Spleen (tissue), 11 donors: ENCODE measurements around the gene DNPH1. TPM values are rescaled to one million over a fixed set of nuclear protein-coding genes. Genes with fewer than 3 reads are reported as not detected.

Experiments used
- DNase-seq: peaks from one replicate; pipeline ENCODE4 v3.0.0-alpha.2; 2020
- H3K27ac ChIP-seq, 8 donors: fragments of 200-600 bp; sonication (generic) in 7 of 8; 1 replicate in 4 of 8; 2 replicates in 4 of 8; pipeline versions ENCODE4 v1.5.0 to v1.8.0; 2016 to 2021; ENCODE audit warnings: inconsistent platforms in 4 of 8, mild to moderate bottlenecking in 4 of 8, moderate library complexity in 1 of 8
- H3K27me3 ChIP-seq, 7 donors: fragments of 200-600 bp; sonication (generic) in 6 of 7; replicated peaks in 1 of 7; 1 replicate in 4 of 7; 2 replicates in 3 of 7; pipeline versions ENCODE4 v1.5.0 to v1.8.0; 2016 to 2021; ENCODE audit warnings: inconsistent platforms in 3 of 7, mild to moderate bottlenecking in 1 of 7
- H3K36me3 ChIP-seq, 6 donors: fragments of 200-600 bp; sonication (generic) in 5 of 6; 1 replicate in 4 of 6; 2 replicates in 2 of 6; pipeline versions ENCODE4 v1.5.0 to v1.8.0; 2016 to 2021; ENCODE audit warnings: inconsistent platforms in 2 of 6
- H3K4me1 ChIP-seq, 6 donors: fragments of 200-600 bp; sonication (generic) in 5 of 6; 1 replicate in 3 of 6; 2 replicates in 3 of 6; pipeline versions ENCODE4 v1.5.0 to v1.8.0; 2016 to 2021; ENCODE audit warnings: inconsistent platforms in 3 of 6
- H3K4me3 ChIP-seq, 8 donors: fragments of 200-600 bp; sonication (generic) in 7 of 8; 1 replicate in 4 of 8; 2 replicates in 4 of 8; pipeline versions ENCODE4 v1.5.0 to v1.8.0; 2016 to 2021; ENCODE audit warnings: inconsistent platforms in 4 of 8, mild to moderate bottlenecking in 4 of 8, moderate library complexity in 2 of 8
- H3K9me3 ChIP-seq, 8 donors: fragments of 200-600 bp; sonication (generic) in 7 of 8; 1 replicate in 4 of 8; 2 replicates in 4 of 8; pipeline versions ENCODE4 v1.5.0 to v1.8.0; 2016 to 2021; ENCODE audit warnings: inconsistent platforms in 4 of 8
- POLR2A ChIP-seq, 3 donors: fragments of 450-650 bp; IDR thresholded peaks; one replicate each; pipeline ENCODE4 v1.5.1; 2017; ENCODE audit warnings: antibody characterized with exemption in 3 of 3, mild to moderate bottlenecking in 1 of 3
- POLR2AphosphoS5 ChIP-seq, 3 donors: sonication (generic); formaldehyde crosslinking; IDR thresholded peaks; one replicate each; pipeline ENCODE4 v1.5.1; 2017; ENCODE audit warnings: antibody characterized with exemption in 3 of 3
- WGBS, 5 donors: extraction: QIAGEN DNeasy Blood & Tissue Kit in 3 of 5; methylation state at CpG; one replicate each; pipeline versions ENCODE4 v1.1.5 to v1.1.7; 2013 to 2018; 5-methylcytosine and 5-hydroxymethylcytosine counted together
- intact Hi-C: fragments of 100-400 bp; cut with DNase I; formaldehyde crosslinking; loops from one replicate; pipeline ENCODE4 v1.15.0; 2023; ENCODE audit warnings: low total_unique reads
- polyA plus RNA-seq, 3 donors: library from polyadenylated mRNA; stranded (reverse); fragments of 200-250 nt; gene quantifications; one replicate each; pipeline ENCODE4 v1.2.1, GENCODE V29; 2013
- total RNA-seq, 7 donors: library from RNA; depleted of rRNA in 3 of 7; stranded (reverse); fragments of >200 nt in 3 of 7; fragmentation: NEBNext Ultra II Directional in 4 of 7; extraction: Animal tissue kit (Norgen Biotek cat#: 25700) in 4 of 7; gene quantifications; one replicate each; pipeline versions ENCODE4 v1.1.0 to v1.2.1, GENCODE V29; 2016 to 2021
- TF ChIP-seq, protein P1 (sequence below), 11 experiments: fragments of 200-600 bp in 7 of 11; fragments of 450-650 bp in 4 of 11; sonication (generic) in 4 of 11; IDR thresholded peaks in 8 of 11; conservative IDR thresholded peaks in 3 of 11; 1 replicate in 7 of 11; 2 replicates in 4 of 11; pipeline versions ENCODE4 v1.4.0 to v1.8.0; 2016 to 2021; ENCODE audit warnings: antibody characterized with exemption in 11 of 11, inconsistent platforms in 4 of 11, mild to moderate bottlenecking in 1 of 11
- donor health status: healthy with polysubstance abuse.
- donor health status: DM: no; HTN: no; CAD: no; lungs with moderate emphysema.
- donor health status: DM: no; HTN: no; CAD: no.
- donor health status: Bipolar disorder and iron deficiency.
- donor health status: healthy.
- donor health status: DM: no; HTN: no; CAD: no.
- donor health status: DM: yes; HTN: yes; CAD: no.

Gene DNPH1
- total and polyA plus RNA-seq, 10 donors: 33.2 to 201 (median 58.0) TPM

DNA sequence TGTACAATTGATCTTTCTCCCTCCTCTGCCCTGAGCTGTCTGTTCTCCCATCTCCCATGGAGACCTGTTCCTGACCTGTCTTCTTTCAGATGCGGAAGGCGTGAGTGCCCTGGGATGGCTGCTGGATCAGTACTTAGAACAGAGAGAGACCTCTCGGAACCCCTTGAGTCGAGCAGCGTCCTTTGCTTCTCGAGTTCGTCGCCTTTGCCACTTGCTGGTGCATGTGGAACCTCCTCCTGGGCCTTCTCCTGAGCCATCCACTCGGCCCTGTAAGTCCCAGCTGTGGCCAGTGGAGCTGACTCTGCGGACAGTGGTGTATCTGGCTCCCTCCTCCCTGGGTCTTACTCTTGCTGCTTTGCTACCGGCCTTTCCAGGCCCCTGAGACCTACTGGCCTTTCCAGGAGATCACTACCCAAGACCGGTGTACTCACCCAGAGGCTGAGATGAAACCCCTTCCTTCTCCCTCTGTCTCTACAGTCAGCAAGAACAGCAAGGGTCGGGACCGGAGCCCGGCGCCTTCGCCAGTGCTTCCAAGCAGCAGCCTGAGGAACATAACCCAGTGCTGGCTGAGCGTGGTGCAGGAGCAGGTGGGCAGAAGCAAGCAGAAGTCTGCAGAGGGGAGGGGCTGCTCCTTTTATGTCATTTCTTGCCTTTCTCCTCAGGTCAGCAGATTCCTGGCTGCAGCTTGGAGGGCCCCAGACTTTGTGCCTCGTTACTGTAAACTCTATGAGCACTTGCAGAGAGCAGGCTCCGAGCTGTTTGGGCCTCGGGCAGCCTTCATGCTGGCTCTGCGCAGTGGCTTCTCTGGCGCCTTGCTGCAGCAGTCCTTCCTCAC is 24.8 kb downstream of the DNPH1 start:
- Histone ChIP-seq H3K36me3 (peaks cover 0 to 91% (median 45%) of the 10 kb centered on the region in 6 donors), H3K27me3 (no peaks in the 10 kb centered on the region), H3K27ac (no peak overlapping the region), H3K4me1 (no peaks in the 10 kb centered on the region), H3K4me3 (no peak overlapping the region), H3K9me3 (no peaks in the 10 kb centered on the region)
- TF ChIP-seq, protein P1, sequence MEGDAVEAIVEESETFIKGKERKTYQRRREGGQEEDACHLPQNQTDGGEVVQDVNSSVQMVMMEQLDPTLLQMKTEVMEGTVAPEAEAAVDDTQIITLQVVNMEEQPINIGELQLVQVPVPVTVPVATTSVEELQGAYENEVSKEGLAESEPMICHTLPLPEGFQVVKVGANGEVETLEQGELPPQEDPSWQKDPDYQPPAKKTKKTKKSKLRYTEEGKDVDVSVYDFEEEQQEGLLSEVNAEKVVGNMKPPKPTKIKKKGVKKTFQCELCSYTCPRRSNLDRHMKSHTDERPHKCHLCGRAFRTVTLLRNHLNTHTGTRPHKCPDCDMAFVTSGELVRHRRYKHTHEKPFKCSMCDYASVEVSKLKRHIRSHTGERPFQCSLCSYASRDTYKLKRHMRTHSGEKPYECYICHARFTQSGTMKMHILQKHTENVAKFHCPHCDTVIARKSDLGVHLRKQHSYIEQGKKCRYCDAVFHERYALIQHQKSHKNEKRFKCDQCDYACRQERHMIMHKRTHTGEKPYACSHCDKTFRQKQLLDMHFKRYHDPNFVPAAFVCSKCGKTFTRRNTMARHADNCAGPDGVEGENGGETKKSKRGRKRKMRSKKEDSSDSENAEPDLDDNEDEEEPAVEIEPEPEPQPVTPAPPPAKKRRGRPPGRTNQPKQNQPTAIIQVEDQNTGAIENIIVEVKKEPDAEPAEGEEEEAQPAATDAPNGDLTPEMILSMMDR (IDR thresholded peaks at IDR 0.05 in 8 of 11, conservative IDR thresholded peaks at IDR 0.05 in 3 of 11): no peak
- TF ChIP-seq POLR2AphosphoS5 (IDR thresholded peaks at IDR 0.05): no peak
- TF ChIP-seq POLR2A (IDR thresholded peaks at IDR 0.05): no peak
- DNase-seq: peak; percentile 59
- intact Hi-C loops: no loop called here
- 94 to 96% (median 96%) methylated on average over 17 to 23 of the region's 23 CpGs for WGBS, 5 donors

DNA sequence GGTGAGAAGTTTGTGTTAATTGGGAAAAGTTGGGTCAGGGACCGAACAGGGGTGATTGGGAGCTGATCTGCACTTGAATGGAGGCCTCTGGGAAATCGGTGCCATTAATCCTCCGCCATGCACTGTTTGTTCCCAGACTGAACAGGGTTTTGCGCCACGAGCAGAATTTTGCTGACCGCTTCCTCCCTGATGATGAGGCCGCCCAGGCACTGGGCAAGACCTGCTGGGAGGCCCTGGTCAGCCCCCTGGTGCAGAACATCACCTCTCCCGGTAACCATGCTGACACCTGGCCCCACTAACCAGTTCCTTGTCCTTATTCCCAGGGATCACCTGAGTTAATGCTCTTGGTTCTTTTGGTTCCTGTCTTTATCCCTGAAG is 25.6 kb downstream of the DNPH1 start:
- peak; percentile 45 for DNase-seq
- TF ChIP-seq POLR2AphosphoS5 (IDR thresholded peaks at IDR 0.05): no peak
- Histone ChIP-seq H3K36me3 (peaks cover 0 to 92% (median 51%) of the 10 kb centered on the region in 6 donors), H3K27ac (no peak overlapping the region), H3K4me1 (no peaks in the 10 kb centered on the region), H3K27me3 (no peaks in the 10 kb centered on the region), H3K4me3 (no peak overlapping the region), H3K9me3 (no peaks in the 10 kb centered on the region)
- intact Hi-C loops: no loop called here
- 92 to 96% (median 94%) methylated on average over 8 of the region's 8 CpGs for WGBS, 5 donors

DNA sequence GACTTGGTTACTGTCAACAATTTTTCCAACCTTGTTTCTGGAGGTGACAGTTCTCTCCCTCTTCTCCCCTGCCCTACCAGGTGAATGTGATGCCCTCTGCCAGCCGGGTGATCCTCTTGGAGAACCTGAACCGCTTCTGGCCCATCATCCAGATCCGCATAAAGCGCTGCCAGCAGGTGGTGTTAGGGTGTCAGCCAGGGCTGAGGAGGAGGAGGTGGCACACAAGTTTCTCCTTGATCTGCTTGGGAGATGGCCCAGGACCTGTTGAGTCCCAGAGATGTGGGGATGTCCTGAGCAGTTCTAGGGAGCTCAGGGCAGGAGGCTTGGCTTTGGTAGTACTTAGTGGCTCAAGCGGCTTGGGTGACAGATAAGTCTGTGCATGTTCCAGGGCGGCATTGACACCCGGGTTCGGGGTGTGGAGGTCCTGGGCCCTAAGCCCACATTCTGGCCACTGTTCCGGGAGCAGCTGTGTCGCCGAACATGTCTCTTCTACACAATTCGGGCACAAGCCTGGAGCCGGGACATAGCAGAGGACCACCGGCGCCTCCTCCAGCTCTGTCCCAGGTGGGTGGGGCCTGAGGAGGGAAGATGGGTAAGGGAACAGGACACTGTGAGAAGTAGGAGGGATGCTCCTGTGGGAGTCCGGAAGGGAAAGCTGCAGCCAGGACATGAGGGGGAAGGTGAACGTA is 26.1 kb downstream of the DNPH1 start:
- DNase-seq: peak; percentile 50
- Histone ChIP-seq H3K27ac (no peak overlapping the region), H3K4me3 (no peak overlapping the region), H3K4me1 (no peaks in the 10 kb centered on the region), H3K36me3 (peaks cover 0 to 92% (median 56%) of the 10 kb centered on the region in 6 donors), H3K9me3 (no peaks in the 10 kb centered on the region), H3K27me3 (no peaks in the 10 kb centered on the region)
- WGBS, 5 donors: 95 to 98% (median 96%) methylated on average over 13 to 17 of the region's 17 CpGs
- TF ChIP-seq POLR2AphosphoS5 (IDR thresholded peaks at IDR 0.05) (peak in 1 of 3 donors; percentile 30), POLR2A (IDR thresholded peaks at IDR 0.05) (no peak)
- TF ChIP-seq, protein P1 (IDR thresholded peaks at IDR 0.05 in 8 of 11, conservative IDR thresholded peaks at IDR 0.05 in 3 of 11): no peak
- intact Hi-C loops: no loop called here

DNA sequence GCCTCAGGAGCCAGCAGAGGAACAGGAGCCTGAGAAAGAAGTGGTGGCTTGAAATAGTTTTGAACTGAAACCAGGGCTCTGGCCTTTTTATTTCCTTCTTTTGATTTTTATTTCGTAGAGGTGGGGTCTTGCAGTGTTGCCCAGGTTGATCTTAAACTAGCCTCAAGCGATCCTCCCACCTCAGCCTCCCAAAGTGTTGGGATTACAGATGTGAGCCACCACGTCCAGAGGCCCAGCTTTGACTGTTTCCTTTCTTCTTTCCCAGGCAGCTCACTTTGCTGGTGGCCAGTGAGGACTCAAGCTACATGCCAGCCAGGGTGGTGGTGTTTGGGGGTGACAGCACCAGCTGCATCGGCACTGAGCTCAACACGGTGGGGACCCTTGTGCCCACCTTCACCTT is 26.8 kb downstream of the DNPH1 start:
- DNase-seq: no peak
- TF ChIP-seq, protein P1 (IDR thresholded peaks at IDR 0.05 in 8 of 11, conservative IDR thresholded peaks at IDR 0.05 in 3 of 11): no peak
- TF ChIP-seq POLR2AphosphoS5 (IDR thresholded peaks at IDR 0.05) (no peak), POLR2A (IDR thresholded peaks at IDR 0.05) (no peak)

More for the DNA sequence above, 26.8 kb downstream of the DNPH1 start:
- Histone ChIP-seq H3K36me3 (peaks cover 0 to 99% (median 63%) of the 10 kb centered on the region in 6 donors), H3K4me3 (no peak overlapping the region), H3K27me3 (no peaks in the 10 kb centered on the region), H3K9me3 (no peaks in the 10 kb centered on the region), H3K4me1 (no peaks in the 10 kb centered on the region), H3K27ac (no peak overlapping the region)
- whole genome bisulfite sequencing, 5 donors: 82 to 93% (median 89%) methylated on average over 5 of the region's 5 CpGs
- intact Hi-C loops: no loop called here
